Non-pigmented ciliary epithelial cell (primary cell): Measurements from ENCODE around the gene PTTG1IP.
"Not testable (repeated sequence)": the region's sequence is repeated elsewhere in the genome, so short reads cannot be mapped to it uniquely, and the experiment has no call there.

ENCODE experiments used
- DNase-seq: peaks from one replicate; pipeline ENCODE4 v3.0.0-alpha.2; 2010; ENCODE audit warnings: low read depth

PTTG1IP gene

GRCh38 chr21:44880405-44881197 lies 7.1 kb upstream of the PTTG1IP start:
- no peak for DNase-seq

GRCh38 chr21:44879238-44879637 lies 5.7 kb upstream of the PTTG1IP start:
- DNase-seq: not testable (repeated sequence)

DNA sequence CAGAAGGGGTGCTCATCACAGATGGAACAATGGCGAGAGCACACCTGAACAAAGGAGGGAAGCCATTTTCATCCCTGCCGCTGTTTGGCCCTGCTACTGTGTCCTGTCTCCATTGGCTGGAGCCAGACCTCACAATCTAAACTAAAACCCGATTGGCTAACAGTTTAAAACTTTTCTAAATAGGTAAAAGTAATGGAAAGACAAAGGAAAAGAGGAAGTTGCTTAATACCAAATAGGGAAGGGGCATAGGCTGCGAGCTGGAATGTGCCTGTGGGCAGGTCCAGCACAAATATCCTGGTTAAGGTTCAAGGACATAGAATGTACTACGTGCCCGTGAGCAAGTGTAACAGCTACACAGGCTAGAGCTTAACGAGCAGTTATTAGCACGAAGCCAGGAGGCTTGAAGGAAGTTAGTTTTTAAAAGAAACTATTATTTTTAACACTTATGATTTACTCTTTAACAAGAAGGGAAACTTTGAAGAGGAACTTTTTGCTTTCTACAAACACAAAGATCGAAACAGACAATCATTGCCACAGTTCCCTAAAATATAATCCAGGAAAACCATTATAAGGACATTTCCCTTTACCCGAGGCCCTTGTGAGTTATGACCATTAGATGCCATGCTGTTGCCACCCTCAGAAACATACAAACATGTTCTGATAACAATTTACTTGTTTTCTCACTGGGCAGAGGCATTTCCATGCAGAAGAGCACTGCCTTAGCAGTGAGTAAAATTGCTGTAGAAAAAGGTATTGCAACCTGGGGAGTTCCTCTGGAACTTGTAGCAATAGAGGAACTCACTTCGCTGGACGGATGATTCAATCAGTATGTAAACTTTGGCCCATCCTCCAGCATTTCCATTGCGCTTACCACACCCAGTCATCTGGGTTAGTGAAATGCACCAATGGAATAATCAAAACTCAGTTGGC lies 4.8 kb upstream of the PTTG1IP start:
- no peak for DNase-seq

- DNase-seq: no peak
Measured at GRCh38 chr21:44876849-44877575, 3.5 kb upstream of the PTTG1IP start.

DNA sequence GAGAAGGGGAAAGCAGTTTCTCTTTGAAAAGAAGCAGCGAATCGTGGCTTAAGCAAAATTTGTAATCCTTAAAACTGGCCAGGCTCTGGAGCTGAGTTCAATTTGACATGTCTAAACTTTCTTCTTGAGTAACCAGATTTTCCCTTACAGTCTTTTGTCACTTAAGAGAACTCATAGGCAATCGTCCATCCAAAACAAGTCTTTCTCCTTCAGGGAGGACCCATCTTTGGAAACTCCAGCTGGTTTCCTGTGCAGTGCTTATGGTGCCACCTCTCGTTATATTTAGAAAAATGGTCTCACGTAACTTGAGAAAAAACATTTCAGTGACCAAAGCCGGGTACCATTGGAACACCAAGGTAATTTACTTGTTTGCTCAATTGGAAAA lies 1.8 kb upstream of the PTTG1IP start:
- DNase-seq: no peak

DNA sequence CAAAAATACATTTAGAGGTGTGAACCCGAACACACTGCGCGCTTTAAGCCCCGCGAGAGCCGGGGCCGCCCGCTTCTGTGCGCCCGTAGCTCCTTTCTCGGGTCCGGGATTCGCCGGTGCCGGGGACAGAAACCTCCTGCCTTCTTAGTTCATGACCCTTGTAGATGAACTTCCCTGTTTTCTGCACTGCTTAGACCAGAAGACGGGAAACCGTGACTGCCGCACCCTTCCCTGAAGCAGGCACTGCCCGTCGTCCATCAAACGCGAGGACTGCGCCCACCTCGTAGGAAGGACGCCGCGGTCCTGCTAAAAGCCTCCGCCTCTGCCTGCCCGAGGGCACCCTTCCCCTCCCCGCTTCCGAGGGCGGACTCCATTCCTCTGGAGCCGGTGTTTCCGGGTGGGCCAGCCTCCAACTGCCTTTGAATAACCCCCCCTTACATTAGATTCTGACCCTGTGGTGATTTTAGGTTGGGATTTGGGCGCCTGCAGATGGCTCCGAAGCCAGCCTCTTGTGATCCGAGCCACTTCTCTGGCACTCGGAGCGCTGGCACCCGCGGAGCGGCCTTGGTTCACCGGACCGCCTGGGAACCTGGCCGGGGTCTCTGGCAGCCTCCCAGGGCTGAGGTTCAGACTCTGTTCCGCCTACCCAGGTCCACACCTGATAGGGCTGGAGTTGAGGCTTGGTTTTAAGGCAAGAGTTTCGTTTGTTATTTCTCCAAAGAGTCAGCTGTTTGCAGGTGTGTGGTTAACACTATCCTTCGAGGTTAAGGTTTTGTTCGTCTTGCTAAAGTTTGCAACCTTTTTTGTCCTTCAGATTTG lies 1.2 kb upstream of the PTTG1IP start:
- DNase-seq: no peak

- DNase-seq: no peak
Measured at GRCh38 chr21:44874240-44874496, 678 bp upstream of the PTTG1IP start.

GRCh38 chr21:44872649-44873355 lies 688 bp downstream of the PTTG1IP start:
- no peak for DNase-seq

DNA sequence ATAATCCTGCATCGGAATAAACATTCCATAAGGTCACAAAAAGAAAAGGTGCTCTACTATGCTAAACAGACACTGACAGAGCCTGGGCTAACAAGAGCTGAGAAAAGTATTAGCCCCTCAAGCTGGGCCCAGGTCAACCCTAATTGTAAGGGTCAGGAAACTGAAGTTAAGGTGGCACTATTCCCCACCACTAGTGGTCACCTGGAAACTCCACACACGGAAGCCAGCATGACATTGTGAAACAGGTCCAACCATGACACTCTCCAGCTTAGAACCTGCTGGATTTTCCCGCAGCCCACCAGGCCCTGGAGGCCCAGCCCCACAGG lies 1.2 kb downstream of the PTTG1IP start:
- DNase-seq: no peak

DNA sequence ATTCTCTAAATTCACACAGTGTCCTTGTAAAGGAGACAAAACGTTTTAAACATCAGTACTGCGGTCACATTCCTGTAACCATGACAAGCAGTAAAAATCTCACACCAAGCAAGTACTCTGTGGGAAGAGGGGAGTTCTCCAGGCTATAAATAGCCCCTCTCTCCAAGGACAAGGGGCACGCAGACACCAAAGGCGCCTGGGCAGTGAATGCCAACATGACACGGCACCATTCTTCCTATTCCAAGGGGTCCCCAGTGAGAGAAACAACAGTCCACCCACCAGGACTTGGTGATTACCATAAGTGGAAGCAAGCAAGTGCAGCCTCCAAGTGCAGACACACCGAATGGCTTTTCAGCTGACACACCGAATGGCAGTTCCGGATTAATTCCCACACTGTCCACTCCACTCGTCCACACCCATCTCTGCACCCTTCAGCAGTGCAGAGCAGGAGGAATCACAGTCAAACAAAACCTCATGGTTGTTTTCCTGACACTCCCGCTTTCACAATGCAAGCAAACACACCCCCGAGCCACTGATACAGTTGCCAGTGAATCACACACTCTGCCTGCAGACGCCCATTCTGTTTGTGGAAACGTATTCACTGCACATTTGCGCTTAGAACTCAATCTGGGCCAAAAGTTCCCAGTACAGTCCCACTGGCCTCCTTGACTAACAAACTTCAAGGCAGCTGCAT lies 1.8 kb downstream of the PTTG1IP start:
- peak; percentile 50 for DNase-seq

DNA sequence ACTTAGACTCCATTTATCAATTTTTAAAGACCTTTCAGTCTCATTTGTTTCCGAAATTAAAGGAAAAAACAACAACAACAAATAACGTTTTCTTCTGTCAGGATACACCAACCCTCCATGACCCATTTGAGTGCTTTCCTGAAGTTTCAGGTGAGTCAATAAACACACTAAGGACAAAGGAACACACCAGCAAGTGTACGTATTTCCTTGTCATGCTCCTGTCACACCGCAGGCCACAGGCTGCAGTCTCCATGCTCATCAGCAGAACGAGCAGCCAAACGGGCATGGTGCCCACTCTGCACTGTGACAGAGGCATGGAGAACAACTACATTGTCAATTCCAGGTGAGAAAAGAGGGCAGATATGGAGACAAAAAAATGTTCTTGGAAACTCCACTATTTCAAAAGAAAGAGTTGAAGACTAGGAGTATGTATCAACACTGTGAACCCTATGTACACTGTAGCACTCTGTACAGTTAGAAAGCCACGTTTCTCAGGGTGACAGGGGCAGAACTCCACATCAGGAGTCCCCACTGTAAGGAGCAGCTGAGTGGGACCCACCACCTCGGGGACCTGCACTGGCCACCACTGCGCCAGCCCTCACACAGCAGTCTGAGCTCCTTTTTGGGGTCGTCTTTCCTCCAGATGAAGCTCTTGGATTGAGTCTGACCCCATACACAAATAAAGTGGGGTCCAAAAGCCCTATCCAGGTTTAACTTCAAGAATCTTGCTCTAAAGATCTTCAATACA lies 2.6 kb downstream of the PTTG1IP start:
- DNase-seq: no peak

DNA sequence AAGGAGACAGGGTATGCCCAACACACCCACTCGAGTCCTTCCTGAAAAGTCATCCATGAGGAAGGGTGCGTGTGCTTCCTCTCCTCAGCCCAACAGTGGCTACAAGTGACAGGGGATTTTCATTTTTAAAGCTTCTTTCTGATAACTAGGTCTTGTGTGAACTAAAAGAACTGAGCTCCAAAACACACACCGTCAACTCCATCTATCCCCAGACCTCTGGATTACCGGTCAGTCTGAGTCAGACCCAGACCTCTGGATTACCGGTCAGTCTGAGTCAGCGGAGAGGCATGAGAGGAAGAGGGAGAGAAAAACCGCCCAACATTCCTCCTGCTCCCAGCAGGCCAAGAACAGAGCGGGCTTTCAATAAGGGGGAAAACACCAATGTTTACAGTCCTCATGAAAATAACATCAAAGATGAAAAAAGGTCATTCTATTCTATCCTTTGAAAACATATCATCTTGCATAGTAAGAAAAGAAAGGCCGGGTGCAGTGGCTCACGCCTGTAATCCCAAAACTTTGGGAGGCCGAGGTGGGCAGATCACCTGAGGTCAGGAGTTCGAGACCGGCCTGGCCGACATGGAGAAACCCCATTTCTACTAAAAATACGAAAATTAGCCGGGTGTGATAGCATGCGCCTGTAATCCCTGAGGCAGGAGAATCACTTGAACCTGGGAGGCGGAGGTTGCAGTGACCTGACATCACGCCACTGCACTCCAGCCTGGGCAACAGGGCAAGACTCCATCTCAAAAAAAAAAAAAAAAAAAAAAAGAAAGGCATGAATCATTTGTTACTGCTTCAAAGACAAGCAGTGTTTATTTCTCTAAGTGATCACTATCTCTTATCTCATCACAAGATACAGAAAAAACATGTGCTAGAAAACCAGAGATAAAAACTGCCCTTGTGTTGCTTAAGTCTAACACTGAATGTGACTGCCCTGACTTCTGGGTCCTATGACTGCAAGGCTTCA lies 3.4 kb downstream of the PTTG1IP start:
- peak; percentile 94 for DNase-seq

- DNase-seq: no peak
Measured at GRCh38 chr21:44868707-44869106, 4.8 kb downstream of the PTTG1IP start.

GRCh38 chr21:44867999-44868700 lies 5.3 kb downstream of the PTTG1IP start:
- DNase-seq: no peak

DNA sequence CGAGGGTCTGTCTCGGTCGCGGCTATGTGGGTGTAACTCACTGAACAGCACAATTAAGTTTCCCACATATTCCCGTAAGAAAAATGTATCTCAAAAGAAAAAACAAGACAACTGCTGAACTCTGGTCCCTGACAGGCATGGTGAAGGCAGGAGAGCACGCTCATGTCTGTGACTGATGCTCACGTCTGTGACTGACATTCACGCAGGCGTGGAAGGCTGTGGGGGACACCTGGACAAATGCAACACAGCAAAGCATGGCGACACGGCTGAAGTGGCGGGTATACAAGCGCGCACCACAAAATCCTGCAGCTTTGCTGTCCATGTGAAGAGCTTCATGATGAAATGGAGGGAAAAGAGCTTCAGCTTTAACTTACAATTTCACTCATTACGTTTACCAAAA lies 6.0 kb downstream of the PTTG1IP start:
- DNase-seq: no peak

- no peak for DNase-seq
Measured at GRCh38 chr21:44866780-44867179, 6.7 kb downstream of the PTTG1IP start.

GRCh38 chr21:44865561-44866280 lies 7.8 kb downstream of the PTTG1IP start:
- DNase-seq: no peak
